ENCODE measurements around the gene TRIM65.

- TF ChIP-seq POLR2AphosphoS5 (IDR thresholded peaks at IDR 0.05), result no peak
- TF ChIP-seq CTCF (IDR thresholded peaks at IDR 0.05), result no peak
- TF ChIP-seq POLR2A (IDR thresholded peaks at IDR 0.05), result no peak
- no peak for TF ChIP-seq EP300 (IDR thresholded peaks at IDR 0.05)
These were observed 2.6 kb upstream of the TRIM65 start for GRCh38 chr17:75899353-75899752.
